ENCODE measurements around the gene AMIGO2. TPM values are rescaled to one million over a fixed set of nuclear protein-coding genes. Genes with fewer than 3 reads are reported as not detected.

The AMIGO2 gene
- total and polyA plus RNA-seq, 9 of the 15 experiments (the other 6 are each of a cell fraction or from before 2014, with no cell fraction given) = 2.0 to 8.3 (median 3.8) TPM

DNA sequence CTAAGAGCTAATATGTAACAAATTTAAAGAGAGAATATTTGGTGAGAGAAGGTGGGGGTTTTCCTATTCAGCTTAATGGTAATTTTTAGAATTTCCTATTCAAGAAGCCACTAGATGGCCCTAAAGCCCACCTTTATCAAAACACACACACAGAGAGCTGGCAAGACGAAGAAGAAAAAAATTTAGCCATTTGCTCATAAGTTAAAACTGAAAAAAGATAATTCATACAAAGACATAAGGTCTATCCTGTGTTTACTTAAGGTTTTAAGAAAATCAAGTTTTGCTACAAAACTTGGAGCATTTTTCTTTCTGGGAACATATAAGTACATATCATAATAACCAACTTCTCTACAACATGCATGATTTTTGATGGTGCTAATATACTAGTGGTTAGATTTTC is 47.1 kb downstream of the AMIGO2 start:
- no peak overlapping the region for H3K4me3 ChIP-seq
- no peaks in the 10 kb centered on the region for H3K4me1 ChIP-seq (replicated peaks in 1 of 2; ENCODE audit: control insufficient read depth in 2 of 2, insufficient read depth in 2 of 2, low read length in 2 of 2)
- BruUV-seq (replicated peaks) = no TSS peak
- no peak overlapping the region for H3K9ac ChIP-seq (ENCODE audit: insufficient read depth in 1 of 2, low read depth in 2 of 2, low read length in 2 of 2)
- in situ Hi-C loops (cut with MboI) = loop anchor here (5.0 to 10.0 kb wide), 2 partner anchors 272 to 365 kb away; no protein-coding TSS in a partner anchor
- no peaks in the 10 kb centered on the region for H3K36me3 ChIP-seq (ENCODE audit: control insufficient read depth, insufficient read depth, low read length)
- ChIA-PET CTCF (ENCODE audit: low intra/inter-chr PET ratio) (interaction anchor here (0.9 to 1.4 kb wide), 6 partner anchors 38 to 805 kb away, joined by 3 to 13 read pairs (median 4); no protein-coding TSS in a partner anchor), POLR2A (interaction anchor here (0.6 to 1.1 kb wide), 3 partner anchors 9 to 642 kb away, joined by 3 to 4 read pairs (median 3); no protein-coding TSS in a partner anchor)
- ATAC-seq (peak; percentile 86), FAIRE-seq (peak; percentile 79), DNase-seq (ENCODE audit: extremely low read depth in 1 of 4, low spot score in 3 of 4) (peak in 2 of 4 experiments; percentile 14 to 61)
- H3K27me3 ChIP-seq (ENCODE audit: control insufficient read depth in 2 of 2, insufficient read depth in 2 of 2, low read length in 2 of 2) = no peaks in the 10 kb centered on the region; a peak in 1 of 5 replicates
- no peak overlapping the region for H3K27ac ChIP-seq (ENCODE audit: extremely low read depth, low read depth, low read length)
- H3K4me2 ChIP-seq (ENCODE audit: insufficient read depth, low read length) = no peak overlapping the region
- H3K9me1 ChIP-seq (ENCODE audit: control insufficient read depth, insufficient read depth, low read length) = no peaks in the 10 kb centered on the region
- 0% methylated on average over 1 of the region's 1 CpG for WGBS (ENCODE audit: insufficient coverage, low coverage, missing lambda C conversion rate)
- H3K79me2 ChIP-seq (ENCODE audit: control insufficient read depth, insufficient read depth, low read length) = no peaks in the 10 kb centered on the region
- H2AFZ ChIP-seq (ENCODE audit: low read depth, low read length) = no peak overlapping the region
- intact Hi-C loops (cut with micrococcal nuclease) = loop anchor here (1.0 to 5.0 kb wide), 5 partner anchors 39 to 654 kb away; no protein-coding TSS in a partner anchor
- H4K20me1 ChIP-seq (replicated peaks; ENCODE audit: control insufficient read depth, insufficient read depth, low read length) = no peaks in the 10 kb centered on the region
- no peaks in the 10 kb centered on the region for H3K9me3 ChIP-seq (replicated peaks; ENCODE audit: control insufficient read depth, insufficient read depth, low read depth, low read length)
- TF ChIP-seq PPARD (CRISPR knock-in tag; IDR thresholded peaks at IDR 0.05) = no peak
- TF ChIP-seq ZNF274 (IDR thresholded peaks at IDR 0.05; ENCODE audit: borderline replicate concordance, low read depth, low read length) = no peak
- TF ChIP-seq ELF2 (CRISPR knock-in tag; IDR thresholded peaks at IDR 0.05) = no peak
- TF ChIP-seq ZC3H11A (IDR thresholded peaks at IDR 0.05; ENCODE audit: low read depth, low read length) = no peak
- TF ChIP-seq ZNF239 (CRISPR knock-in tag; IDR thresholded peaks at IDR 0.05) = no peak
- TF ChIP-seq CBFA2T2 (conservative IDR thresholded peaks at IDR 0.05) = no peak
- TF ChIP-seq, protein P1, sequence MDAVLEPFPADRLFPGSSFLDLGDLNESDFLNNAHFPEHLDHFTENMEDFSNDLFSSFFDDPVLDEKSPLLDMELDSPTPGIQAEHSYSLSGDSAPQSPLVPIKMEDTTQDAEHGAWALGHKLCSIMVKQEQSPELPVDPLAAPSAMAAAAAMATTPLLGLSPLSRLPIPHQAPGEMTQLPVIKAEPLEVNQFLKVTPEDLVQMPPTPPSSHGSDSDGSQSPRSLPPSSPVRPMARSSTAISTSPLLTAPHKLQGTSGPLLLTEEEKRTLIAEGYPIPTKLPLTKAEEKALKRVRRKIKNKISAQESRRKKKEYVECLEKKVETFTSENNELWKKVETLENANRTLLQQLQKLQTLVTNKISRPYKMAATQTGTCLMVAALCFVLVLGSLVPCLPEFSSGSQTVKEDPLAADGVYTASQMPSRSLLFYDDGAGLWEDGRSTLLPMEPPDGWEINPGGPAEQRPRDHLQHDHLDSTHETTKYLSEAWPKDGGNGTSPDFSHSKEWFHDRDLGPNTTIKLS (IDR thresholded peaks at IDR 0.05; ENCODE audit: borderline replicate concordance, low read depth) = no peak
- TF ChIP-seq TBP (optimal IDR thresholded peaks at IDR 0.05; ENCODE audit: low read depth, low read length) = no peak
- TF ChIP-seq, protein P2, sequence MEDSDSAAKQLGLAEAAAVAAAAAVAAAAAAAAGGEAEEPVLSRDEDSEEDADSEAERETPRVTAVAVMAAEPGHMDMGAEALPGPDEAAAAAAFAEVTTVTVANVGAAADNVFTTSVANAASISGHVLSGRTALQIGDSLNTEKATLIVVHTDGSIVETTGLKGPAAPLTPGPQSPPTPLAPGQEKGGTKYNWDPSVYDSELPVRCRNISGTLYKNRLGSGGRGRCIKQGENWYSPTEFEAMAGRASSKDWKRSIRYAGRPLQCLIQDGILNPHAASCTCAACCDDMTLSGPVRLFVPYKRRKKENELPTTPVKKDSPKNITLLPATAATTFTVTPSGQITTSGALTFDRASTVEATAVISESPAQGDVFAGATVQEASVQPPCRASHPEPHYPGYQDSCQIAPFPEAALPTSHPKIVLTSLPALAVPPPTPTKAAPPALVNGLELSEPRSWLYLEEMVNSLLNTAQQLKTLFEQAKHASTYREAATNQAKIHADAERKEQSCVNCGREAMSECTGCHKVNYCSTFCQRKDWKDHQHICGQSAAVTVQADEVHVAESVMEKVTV (CRISPR knock-in tag; IDR thresholded peaks at IDR 0.05) = peak; percentile 85
- TF ChIP-seq SRSF7 (optimal IDR thresholded peaks at IDR 0.05; ENCODE audit: low read depth, low read length) = no peak
